G401.6 (cell line): ENCODE measurements around the gene IL11.

Source experiments
- FAIRE-seq: peaks from 2 replicates; lab custom pipeline; 2012; peaks lifted over from hg19 to GRCh38; lab: Jason Lieb, UNC

IL11 gene

GRCh38 chr19:55372316-55373081 is 2.2 kb upstream of the IL11 start:
- no peak for FAIRE-seq

GRCh38 chr19:55369653-55370304 is 484 bp downstream of the IL11 start:
- no peak for FAIRE-seq

DNA sequence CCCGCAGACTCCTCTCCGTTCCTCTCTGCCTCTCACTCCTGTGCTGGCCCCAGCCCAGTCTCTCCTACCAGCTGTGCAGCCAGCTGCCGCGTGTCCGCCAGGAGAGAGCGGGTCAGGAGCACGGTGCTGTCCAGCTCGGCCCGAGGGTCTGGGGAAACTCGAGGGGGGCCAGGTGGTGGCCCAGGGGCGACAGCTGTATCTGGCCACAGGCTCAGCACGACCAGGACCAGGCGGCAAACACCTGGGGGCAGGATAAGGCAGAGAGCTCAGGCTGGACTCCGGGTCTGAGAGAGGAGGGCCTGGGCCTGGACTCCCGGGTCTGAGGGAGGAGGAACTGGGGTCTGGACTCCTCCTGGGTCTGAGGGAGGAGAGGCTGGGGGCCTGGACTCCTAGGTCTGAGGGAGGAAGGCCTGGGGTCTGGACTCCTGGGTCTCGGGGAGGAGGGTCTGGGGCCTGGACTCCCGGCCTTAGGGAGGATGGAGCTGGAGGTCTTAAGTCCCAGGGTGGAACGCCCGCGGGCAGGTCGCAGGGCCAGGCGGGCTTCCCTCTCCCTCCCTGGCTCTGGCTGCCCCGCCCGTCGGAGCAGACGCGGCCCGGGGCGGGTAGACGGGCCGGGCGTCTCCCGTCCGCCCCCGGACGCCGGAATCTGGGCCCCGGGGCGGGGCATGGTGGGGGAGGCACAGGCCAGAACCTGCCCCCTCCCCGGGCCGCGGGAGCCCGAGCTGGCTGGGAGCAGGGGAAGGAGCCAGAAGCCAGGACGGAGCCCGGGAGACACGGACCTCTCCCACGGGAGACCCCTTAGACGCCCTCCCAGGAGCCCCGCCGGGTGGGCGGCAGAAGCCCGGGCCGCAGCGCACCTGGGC is 1.3 kb downstream of the IL11 start:
- no peak for FAIRE-seq

- FAIRE-seq = no peak
These were observed 2.2 kb downstream of the IL11 start for GRCh38 chr19:55368106-55368505.

DNA sequence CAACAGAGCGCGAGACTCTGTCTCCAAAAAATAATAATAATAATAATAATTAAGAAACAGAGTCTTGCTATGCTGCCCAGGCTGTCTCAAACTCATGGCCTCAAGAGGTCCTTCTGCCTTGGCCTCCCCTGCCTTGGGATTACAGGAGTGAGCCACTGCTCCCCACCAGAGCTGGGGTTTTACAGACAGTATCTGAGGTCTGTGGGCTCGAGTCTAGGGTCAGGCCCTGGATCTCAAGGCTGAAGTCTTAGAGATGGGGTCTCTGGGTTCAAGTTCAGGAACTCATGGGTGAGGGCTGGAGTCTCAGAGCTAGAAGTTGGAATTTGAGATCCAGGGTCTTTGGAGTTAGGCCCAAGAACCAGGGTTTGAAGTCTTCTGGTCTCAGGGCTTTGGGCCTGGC is 3.5 kb downstream of the IL11 start:
- no peak for FAIRE-seq

DNA sequence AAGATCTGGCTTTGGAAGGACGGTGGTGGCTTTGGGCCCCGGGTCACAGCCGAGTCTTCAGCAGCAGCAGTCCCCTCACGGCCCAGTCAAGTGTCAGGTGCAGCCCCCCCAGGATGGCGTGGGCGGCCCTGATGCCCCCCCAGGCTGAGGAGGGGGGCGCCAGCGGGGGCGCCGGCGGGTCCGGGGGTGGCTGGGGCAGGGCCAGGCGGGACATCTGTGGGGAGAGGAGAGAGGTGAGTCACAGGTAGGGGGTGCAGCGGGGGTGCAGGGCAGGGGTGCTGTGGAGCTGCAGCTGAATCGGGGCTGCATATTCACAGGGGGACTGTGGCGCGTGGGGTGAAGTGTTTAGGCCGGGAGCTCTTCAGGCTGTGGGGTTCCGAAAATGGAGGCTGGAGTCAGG is 4.3 kb downstream of the IL11 start:
- FAIRE-seq = no peak

DNA sequence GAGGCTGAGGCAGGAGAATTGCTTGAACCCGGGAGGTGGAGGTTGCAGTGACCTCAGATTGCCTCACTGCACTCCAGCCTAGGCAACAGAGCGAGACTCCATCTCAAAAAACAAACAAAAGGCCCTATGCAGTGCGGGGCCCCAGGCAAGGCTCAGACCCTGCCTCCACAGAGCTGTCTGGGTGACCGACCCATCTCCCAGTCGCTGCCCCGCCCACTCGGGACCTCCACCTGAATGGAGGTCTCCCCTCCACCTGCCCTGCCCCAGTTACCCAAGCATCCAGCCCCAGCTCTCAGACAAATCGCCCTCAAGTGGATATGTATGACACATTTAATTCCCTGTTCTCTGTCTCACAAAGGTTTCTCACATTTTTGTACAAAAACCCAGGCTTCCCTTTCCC is 5.0 kb downstream of the IL11 start:
- FAIRE-seq = no peak

DNA sequence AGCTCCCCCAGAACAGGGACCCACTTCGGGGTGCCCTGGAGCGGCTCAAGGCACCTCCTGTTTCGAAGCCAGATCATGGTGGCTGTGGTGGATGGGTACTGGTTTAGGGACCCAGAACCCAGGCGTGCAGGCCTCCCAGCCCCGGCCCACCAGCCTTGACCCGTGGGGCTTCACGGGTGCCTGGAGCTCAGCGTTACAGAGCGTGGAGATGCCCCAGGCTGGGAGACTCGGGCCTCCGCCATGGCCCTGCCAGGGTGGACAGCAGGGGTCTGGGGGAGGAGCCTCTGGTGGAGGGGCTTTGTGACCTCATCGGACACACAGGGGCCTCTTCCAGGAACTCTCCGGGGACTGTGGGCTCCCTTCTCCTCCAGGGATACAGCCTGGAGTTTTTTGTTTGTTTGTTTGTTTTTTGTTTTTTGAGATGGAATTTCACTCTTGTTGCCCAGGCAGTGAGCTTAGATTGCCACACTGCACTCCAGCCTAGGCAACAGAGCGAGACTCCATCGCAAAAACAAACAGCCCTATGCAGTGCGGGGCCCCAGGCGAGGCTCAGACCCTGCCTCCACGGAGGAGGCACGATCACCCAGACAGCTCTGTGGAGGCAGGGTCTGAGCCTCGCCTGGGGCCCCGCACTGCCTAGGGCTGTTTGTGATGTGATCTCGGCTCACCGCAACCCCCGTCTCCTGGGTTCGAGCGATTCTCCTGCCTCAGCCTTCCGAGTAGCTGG is 7.1 kb downstream of the IL11 start, which contains the start of gene GARIN5B:
Gene GARIN5B, minus strand, starts transcription at position 271 of the 727 bp plus-strand sequence. Its CDS starts 194 bp downstream, at position 77.
- FAIRE-seq = no peak

GRCh38 chr19:55362174-55362989 is 7.9 kb downstream of the IL11 start:
- no peak for FAIRE-seq

DNA sequence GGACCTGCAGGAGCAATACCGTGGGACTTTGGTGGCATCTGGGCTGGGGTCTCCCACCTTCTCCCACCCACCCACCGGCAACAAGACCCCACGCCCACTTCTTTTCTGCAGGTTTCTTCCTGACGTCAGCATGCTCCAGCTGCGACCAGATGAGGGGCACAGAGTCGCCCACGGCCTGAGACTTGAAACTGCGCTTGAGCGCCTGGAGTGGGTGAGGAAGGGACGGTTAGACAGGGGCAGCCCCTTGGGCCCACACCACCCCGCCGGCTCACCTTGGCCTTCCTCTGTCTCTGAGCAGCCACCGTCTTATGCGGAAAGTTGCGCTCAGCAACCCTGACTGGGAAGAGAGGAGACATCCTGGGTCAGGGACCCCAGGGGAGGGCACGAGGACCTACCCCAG is 9.4 kb downstream of the IL11 start:
- FAIRE-seq = no peak

- no peak for FAIRE-seq
These were observed 11.0 kb downstream of the IL11 start for GRCh38 chr19:55358943-55359908.

DNA sequence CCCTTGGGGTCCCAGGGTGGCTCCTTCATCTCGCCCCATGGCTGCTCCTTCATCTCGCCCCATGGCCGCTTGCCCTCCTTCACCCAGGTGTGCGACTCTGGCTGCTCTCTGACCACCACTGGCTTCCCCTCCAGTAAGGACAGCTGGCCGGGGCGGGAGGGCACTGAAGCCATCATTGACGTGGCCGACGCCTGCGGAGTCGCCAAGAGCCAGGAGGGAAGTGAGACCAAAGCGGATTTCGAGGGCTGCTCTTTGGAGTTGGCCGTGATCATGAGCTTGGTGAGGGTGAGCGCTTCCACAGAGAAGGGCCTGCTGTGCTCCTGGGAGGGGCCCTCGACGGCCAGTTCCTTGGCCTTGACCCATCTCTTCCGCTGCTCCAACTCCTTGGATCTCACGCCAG is 11.8 kb downstream of the IL11 start:
- no peak for FAIRE-seq

GRCh38 chr19:55355213-55355821 is 14.9 kb downstream of the IL11 start:
- peak; percentile 41 for FAIRE-seq

DNA sequence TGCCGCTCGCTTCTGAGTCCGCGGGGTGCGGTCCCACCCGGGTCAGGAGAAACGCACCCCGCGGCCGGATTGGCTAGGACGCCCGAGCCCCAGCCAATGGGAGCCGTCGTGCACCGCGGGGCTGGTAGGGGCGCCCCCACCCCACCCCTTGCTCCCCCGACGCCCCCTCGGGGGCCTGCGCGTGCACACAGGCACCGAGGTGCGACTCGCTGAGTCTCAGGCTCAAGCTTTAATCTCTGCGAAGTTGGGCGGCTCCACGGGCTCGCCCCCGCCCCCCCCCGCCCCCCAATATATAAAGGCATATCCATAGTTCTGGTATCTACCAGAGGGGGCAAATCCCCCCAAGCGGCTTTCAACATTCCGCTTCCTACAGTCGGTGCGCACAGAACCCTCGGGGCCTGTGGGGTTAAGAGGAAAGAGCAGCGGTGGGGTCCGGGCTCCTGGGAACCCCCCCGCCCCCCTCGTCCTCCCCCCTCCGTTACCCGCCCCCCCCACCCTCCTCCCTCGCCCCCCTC is 15.5 kb downstream of the IL11 start, which contains the start of gene COX6B2:
Gene COX6B2, minus strand, starts transcription at position 22 of the 515 bp plus-strand sequence. CDS start 198 bp downstream, outside the sequence.
- FAIRE-seq = no peak

GRCh38 chr19:55353803-55354697 is 16.2 kb downstream of the IL11 start:
- FAIRE-seq = peak; percentile 52

- no peak for FAIRE-seq
These were observed 16.9 kb downstream of the IL11 start for GRCh38 chr19:55353356-55353802.

GRCh38 chr19:55352549-55353145 is 17.6 kb downstream of the IL11 start:
- FAIRE-seq = no peak

DNA sequence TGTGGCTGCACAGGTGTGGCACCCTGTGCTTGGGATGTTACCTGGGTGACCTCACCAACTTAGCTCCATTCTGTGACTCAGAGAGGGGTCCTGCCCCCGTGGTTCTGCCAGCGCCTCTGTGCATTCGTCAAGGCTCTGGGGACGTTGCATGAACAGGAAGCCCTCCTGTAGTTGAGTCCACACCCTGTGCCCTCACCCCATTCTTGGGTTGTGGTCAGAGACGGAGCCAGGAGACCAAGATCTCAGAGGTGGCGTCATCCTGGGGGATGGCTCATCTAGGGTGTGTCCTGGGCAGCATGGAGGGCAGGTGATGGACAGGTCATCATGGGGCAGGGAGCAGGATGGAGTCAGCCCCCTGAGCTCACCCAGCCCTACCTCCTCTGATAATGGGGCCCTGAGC is 18.2 kb downstream of the IL11 start:
- FAIRE-seq = no peak
